NCI-H187 treated with DMSO at 0.1 percent for 48 hours (cell line): ENCODE data around the gene ATXN10.

Experiments used
- DNase-seq: peaks from one replicate; lab custom pipeline; 2025; lab: John Stamatoyannopoulos, UW

The ATXN10 gene

DNA sequence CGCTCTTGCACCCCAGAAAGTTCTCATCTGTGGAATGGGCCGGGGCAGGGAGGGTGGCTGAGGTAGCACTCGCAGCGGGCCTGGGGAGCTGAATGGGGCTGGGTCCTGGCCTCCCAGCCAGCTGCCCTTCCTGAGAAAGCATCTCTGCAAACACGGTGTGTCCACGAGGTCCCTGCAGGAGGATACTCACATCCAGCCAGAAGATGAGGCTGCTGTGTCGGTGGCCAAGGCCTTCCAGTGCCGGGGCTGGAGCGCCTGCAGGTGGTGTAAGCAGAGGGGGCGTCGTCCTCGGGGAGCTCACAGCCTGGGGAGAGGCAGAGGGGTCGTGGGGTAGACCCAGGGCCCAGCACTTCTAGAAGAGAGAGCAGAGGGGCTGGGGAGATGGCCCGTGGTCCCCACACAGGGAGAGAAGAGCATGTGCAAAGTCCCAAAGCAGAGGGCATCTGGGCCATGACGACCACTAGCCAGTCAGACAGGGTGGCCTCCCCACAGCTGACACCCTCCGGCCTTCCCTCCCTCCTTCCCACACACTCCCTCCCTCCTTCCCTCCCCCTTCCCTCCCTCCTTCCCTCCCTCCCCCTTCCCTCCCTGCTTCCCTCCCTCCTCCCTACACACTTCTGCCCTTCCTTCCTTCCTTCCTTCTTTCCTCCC is 207.4 kb downstream of the ATXN10 start:
- DNase-seq, result no peak

- no peak for DNase-seq
Measured at GRCh38 chr22:45879552-45879949, 207.9 kb downstream of the ATXN10 start.

- no peak for DNase-seq
Measured at GRCh38 chr22:45880091-45880715, 208.6 kb downstream of the ATXN10 start.

- DNase-seq, result no peak
Measured at GRCh38 chr22:45880716-45881523, 209.3 kb downstream of the ATXN10 start.

GRCh38 chr22:45881524-45881875 is 209.9 kb downstream of the ATXN10 start:
- DNase-seq, result no peak

DNA sequence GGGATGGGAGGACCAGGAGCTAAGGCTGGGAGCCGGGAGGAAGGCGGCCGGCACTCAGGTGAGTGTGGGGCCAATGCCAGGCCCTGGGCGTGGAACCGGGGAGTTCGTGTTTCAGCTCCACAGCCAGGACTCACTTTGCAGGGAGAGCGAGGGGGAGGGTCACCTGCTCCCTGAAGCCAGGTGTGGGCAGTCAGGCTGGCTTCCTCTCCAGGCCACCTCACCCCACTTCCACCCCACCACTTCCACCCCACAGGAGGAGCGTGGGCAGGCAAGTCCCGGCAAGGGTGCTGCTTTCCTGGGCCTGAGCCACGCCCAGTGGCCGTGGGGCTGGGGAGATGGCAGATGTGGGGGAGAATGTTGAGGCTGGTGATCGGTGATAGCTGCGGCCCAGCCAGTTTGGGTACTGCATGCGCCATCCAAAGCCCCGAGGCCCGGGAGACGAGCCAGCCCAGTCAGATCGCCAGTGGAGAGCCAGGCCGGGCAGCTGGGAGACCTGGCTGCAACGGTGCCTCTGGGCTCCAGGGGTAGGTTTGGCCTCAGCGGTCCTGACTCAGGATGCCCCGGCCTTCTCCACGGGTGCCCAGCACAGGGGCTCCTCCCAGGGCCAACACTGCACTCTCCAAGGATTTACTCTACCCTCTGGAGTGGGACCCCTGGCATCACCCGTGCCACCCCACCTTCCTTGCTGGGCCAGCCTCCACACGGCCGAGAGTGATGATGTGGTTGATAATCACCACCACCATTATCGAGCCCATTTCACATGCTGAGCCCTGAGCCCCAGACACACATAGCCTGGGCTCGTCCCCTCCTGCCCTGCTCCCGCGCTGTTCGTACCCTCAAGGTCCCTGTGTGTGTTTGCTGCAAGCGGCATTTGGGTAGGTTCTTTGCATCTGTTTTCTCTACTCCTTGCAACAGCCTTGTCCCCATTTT is 211.5 kb downstream of the ATXN10 start:
- DNase-seq, result no peak

DNA sequence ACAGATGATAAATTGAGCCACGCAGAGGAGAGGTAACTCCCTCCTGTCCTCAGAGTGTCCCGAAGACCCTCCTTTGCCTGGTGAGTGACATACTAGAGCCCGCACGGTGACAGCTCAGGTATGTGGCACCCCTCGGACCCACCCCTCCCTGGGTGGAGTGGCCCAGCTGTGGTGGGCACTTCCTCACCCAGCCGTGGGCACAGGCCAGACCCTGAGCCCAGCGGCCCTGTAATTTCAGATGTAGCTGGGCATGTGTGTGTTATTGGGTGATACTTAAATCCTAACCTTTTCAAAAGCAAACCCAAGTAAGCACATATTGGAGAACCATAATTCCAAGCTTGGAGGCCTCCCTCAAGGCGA is 212.2 kb downstream of the ATXN10 start:
- DNase-seq, result no peak

DNA sequence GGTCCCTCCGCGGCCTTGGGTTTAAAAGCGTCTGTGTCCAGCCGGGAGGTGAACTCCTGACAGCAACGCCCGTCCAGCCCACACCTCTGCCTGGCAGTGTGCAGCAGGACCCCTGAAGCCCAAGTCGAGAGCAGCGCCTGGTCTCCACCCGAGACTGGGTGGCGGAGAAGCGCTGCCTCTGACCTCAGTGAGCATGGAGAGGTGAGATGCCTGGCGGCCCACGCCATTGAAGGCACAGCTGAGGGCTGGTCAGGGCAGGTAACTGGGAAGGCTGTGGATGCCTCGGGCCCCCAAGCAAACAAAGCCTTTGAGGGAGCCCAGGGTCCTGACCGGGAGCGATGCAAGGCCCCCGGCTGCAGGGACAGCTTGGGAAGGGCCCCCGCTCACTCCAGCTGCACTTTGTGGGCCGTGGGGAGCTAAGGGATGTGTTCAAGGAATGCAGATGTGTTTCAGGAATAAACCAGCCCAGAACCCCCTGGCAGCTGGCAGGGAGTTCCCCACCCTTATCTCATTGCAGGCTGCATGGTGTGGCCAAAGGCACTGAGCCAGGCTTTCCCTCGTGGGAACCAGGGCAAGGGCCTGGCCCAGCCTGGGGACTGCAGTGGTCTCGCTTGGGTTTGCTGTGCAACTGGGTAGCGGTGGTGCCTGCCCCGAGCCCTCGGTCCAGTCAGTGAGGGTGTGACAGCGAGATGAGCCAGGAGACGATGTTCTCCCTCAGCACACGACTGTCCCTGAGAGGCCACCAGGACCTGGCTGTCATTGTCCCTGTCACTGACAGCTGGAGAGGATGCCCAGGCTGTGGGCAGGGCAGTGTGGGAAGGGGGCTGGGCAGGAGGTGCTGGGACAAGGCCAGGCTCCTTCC is 212.8 kb downstream of the ATXN10 start:
- DNase-seq, result no peak

GRCh38 chr22:45885171-45885840 is 213.7 kb downstream of the ATXN10 start:
- DNase-seq, result no peak

GRCh38 chr22:45885941-45886395 is 214.3 kb downstream of the ATXN10 start:
- DNase-seq, result no peak

GRCh38 chr22:45886540-45886939 is 214.9 kb downstream of the ATXN10 start:
- no peak for DNase-seq

- no peak for DNase-seq
Measured at GRCh38 chr22:45887202-45888131, 215.8 kb downstream of the ATXN10 start.

GRCh38 chr22:45888221-45889092 is 216.8 kb downstream of the ATXN10 start:
- no peak for DNase-seq

GRCh38 chr22:45889093-45889538 is 217.5 kb downstream of the ATXN10 start:
- no peak for DNase-seq

- no peak for DNase-seq
Measured at GRCh38 chr22:45889539-45890350, 218.1 kb downstream of the ATXN10 start.

GRCh38 chr22:45890351-45890635 is 218.7 kb downstream of the ATXN10 start:
- no peak for DNase-seq

- no peak for DNase-seq
Measured at GRCh38 chr22:45891021-45891421, 219.4 kb downstream of the ATXN10 start.
